NCI-H2029 (cell line): ENCODE data around the gene OR51B2.

Source experiments
- DNase-seq: peaks from one replicate; lab custom pipeline; 2025; lab: John Stamatoyannopoulos, UW

OR51B2 gene

GRCh38 chr11:5282628-5283027, 41.5 kb downstream of the OR51B2 start:
- DNase-seq, result no peak

DNA sequence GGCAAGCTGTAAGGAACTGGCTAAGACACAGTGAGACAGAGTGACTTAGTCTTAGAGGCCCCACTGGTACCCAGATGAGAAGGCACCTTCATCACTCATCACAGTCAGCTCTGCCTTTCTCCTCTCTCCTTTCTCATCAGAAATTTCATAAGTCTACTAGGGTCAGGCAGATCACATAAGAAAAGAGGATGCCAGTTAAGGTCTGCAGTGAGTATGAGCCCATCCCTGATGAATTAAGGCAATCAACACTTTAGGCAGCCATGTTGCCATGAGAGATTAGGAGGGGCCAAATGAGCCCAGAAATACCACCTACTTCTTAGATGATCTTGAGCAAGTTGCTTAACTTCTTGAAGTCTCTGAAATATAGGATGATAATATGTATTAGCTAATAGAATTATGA, 42.5 kb downstream of the OR51B2 start:
- DNase-seq, result no peak

GRCh38 chr11:5280582-5281102, 43.5 kb downstream of the OR51B2 start:
- DNase-seq, result no peak

DNA sequence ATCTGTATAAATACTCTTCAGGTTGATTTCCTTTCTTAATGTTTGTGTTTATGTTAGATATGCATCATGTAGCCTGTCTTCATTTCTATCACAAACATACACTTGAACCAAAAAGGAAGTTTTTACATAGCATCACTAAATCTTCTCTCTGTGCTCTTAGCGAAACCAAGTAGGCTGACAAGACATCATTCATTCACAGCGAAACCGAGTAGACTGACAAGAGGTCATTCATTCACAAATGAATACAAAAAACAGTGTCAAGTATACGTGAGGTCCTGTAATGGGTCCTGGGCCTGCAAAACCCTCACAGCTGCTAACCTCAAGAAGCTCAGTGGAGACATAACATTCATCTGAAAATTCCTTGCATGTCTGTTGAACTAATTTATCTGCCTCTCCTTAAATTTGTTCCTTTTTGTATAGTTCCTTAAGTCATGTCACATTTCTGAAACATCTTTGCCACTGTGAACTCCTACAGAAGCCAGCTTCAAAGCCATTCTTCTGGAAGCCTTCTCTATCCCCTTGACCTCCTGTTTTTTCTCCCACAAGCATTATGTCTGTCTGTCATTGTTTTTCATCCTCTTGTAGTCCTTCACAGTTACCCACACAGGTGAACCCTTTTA, 44.5 kb downstream of the OR51B2 start:
- no peak for DNase-seq

DNA sequence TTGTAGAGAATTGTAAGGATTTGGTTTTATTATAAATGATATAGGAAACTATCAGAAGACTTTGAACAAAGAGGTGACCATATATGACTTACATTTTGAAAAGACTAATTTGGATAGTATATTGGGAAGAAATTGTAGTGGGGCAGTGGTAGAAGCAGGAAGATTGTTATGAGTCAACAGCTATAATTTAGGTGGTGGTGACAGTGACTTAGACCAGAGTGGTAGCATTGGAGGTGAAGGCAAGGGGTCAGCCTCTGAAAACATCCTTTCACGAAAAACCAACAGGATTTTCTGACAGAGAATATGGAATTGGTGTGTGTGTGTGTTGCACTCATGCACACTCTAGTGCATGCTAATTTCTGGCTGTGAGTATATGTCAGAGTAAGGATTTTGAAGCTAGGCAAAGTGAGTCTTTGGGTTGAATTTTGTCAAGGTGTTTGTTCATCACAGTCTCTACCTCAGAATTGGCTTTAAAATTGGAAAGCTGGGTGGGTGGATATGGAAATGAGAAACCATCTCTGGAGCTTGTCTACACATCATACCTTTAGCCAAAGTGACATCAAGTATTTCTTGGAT, 46.2 kb downstream of the OR51B2 start:
- no peak for DNase-seq

- no peak for DNase-seq
Measured at GRCh38 chr11:5276697-5277096, 47.4 kb downstream of the OR51B2 start.

GRCh38 chr11:5275369-5276110, 48.6 kb downstream of the OR51B2 start:
- no peak for DNase-seq

DNA sequence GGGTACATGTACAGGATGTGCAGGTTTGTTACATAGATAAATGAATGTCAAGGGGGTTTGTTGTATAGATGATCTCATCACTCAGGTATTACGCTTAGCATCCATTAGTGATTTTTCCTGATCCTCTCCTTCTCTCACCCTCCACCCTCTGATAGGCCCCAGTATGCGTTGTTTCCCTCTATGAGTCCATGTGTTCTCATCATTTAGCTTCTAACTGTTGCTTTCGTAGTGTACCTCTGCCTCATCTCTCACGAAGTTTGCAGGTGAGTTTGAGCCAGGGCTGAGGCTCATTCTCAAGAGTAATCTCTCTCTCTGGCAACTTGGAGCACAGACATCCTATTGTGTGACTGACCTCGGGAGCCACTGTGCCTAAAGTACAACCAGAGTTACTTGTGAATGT, 49.7 kb downstream of the OR51B2 start:
- DNase-seq, result no peak
